ENCODE measurements around the gene LRP1B.

DNA sequence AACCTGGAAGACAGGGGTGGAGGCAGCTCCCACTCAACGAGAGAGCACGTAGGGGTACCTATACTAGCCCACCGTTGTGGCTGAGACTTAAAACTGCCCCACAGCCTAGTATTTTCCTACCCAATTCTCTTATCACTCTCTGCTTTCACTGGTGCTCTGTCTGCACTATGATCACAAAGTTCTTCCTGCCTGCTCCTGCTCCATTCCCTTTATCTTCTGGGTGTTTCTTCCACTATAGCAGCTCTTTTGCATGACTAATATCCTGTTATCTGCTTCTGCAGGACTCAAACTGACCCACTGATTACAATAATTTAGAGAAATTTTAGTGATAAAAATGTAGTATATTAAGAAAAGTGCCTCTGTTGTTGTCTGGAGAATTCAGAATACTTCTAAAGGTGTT lies 184.8 kb downstream of the LRP1B start:
- no peak for TF ChIP-seq POLR2AphosphoS5 (IDR thresholded peaks at IDR 0.05; ENCODE audit: low read depth, low read length)
- TF ChIP-seq, protein P1, sequence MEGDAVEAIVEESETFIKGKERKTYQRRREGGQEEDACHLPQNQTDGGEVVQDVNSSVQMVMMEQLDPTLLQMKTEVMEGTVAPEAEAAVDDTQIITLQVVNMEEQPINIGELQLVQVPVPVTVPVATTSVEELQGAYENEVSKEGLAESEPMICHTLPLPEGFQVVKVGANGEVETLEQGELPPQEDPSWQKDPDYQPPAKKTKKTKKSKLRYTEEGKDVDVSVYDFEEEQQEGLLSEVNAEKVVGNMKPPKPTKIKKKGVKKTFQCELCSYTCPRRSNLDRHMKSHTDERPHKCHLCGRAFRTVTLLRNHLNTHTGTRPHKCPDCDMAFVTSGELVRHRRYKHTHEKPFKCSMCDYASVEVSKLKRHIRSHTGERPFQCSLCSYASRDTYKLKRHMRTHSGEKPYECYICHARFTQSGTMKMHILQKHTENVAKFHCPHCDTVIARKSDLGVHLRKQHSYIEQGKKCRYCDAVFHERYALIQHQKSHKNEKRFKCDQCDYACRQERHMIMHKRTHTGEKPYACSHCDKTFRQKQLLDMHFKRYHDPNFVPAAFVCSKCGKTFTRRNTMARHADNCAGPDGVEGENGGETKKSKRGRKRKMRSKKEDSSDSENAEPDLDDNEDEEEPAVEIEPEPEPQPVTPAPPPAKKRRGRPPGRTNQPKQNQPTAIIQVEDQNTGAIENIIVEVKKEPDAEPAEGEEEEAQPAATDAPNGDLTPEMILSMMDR (IDR thresholded peaks at IDR 0.05): no peak
- TF ChIP-seq EZH2phosphoT487 (IDR thresholded peaks at IDR 0.05; ENCODE audit: borderline replicate concordance, low read depth): no peak
- no peak for TF ChIP-seq YY1 (IDR thresholded peaks at IDR 0.05; ENCODE audit: low read depth)
- TF ChIP-seq, protein P2, sequence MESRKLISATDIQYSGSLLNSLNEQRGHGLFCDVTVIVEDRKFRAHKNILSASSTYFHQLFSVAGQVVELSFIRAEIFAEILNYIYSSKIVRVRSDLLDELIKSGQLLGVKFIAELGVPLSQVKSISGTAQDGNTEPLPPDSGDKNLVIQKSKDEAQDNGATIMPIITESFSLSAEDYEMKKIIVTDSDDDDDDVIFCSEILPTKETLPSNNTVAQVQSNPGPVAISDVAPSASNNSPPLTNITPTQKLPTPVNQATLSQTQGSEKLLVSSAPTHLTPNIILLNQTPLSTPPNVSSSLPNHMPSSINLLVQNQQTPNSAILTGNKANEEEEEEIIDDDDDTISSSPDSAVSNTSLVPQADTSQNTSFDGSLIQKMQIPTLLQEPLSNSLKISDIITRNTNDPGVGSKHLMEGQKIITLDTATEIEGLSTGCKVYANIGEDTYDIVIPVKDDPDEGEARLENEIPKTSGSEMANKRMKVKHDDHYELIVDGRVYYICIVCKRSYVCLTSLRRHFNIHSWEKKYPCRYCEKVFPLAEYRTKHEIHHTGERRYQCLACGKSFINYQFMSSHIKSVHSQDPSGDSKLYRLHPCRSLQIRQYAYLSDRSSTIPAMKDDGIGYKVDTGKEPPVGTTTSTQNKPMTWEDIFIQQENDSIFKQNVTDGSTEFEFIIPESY (IDR thresholded peaks at IDR 0.05; ENCODE audit: borderline replicate concordance, low read depth): no peak
- no peak for TF ChIP-seq MXI1 (IDR thresholded peaks at IDR 0.05; ENCODE audit: low read depth, low read length)
- TF ChIP-seq, protein P3, sequence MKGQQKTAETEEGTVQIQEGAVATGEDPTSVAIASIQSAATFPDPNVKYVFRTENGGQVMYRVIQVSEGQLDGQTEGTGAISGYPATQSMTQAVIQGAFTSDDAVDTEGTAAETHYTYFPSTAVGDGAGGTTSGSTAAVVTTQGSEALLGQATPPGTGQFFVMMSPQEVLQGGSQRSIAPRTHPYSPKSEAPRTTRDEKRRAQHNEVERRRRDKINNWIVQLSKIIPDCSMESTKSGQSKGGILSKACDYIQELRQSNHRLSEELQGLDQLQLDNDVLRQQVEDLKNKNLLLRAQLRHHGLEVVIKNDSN (IDR thresholded peaks at IDR 0.05; ENCODE audit: borderline replicate concordance, low read depth): no peak
